SK-N-SH (cell line): Measurements from ENCODE around the gene STARD10. TPM values are rescaled to one million over a fixed set of nuclear protein-coding genes. Genes with fewer than 3 reads are reported as not detected.

Source experiments
- CTCF ChIA-PET: fragments of 300-600, 350-600 bp; formaldehyde crosslinking; extraction: SDS; loops from one replicate; lab custom pipeline; 2021; lab: Yijun Ruan, JAX
- POLR2A ChIA-PET: fragments of 350-600 bp; sonication (Branson Sonifier 250); formaldehyde crosslinking; extraction: SDS; loops from one replicate; lab custom pipeline; 2020; ENCODE audit warnings: antibody characterized with exemption, inconsistent platforms; lab: Yijun Ruan, JAX
- DNase-seq: peaks from one replicate; pipeline ENCODE4 v3.0.0; 2012
- H2AFZ ChIP-seq: fragments of 200-600 bp; sonication (generic); 2 replicates; pipeline ENCODE4 v1.8.1; 2016; ENCODE audit warnings: antibody characterized with exemption, mild to moderate bottlenecking, low read depth
- H3F3A ChIP-seq: fragments of 200-600 bp; sonication (generic); replicated peaks from 2 replicates; pipeline ENCODE3; 2016; ENCODE audit warnings: antibody characterized with exemption, mild to moderate bottlenecking; ENCODE audit not compliant: insufficient read depth
- H3K27ac ChIP-seq, 2 experiments: fragments of 200-500 bp in 1 of 2; fragments of 200-600 bp in 1 of 2; sonication (Bioruptor generic) in 1 of 2; sonication (generic), shearing (Covaris generic) in 1 of 2; 2 replicates each; pipeline versions ENCODE4 v1.5.1 to v1.6.1; 2014 to 2016; ENCODE audit warnings: low read depth in 2 of 2, inconsistent platforms in 1 of 2, low read length in 1 of 2, mild to moderate bottlenecking in 1 of 2, mixed read lengths in 1 of 2
- H3K27me3 ChIP-seq: fragments of 200-600 bp; sonication (generic), shearing (Covaris generic); 2 replicates; pipeline ENCODE4 v1.6.1; 2016; ENCODE audit warnings: mixed run types; ENCODE audit not compliant: insufficient read depth
- H3K36me3 ChIP-seq, 2 experiments: fragments of 200-500 bp in 1 of 2; fragments of 200-600 bp in 1 of 2; sonication (Bioruptor generic) in 1 of 2; sonication (generic) in 1 of 2; replicated peaks in 1 of 2; 2 replicates each; pipeline versions ENCODE3 to v1.5.1; 2014 to 2016; ENCODE audit warnings: low read length in 1 of 2, mild to moderate bottlenecking in 1 of 2; ENCODE audit not compliant: insufficient read depth in 2 of 2, control insufficient read depth in 1 of 2
- H3K4me1 ChIP-seq, 2 experiments: fragments of 200-500 bp in 1 of 2; fragments of 200-600 bp in 1 of 2; sonication (Bioruptor generic) in 1 of 2; sonication (generic), shearing (Covaris generic) in 1 of 2; 2 replicates each; pipeline versions ENCODE4 v1.5.1 to v1.6.1; 2014 to 2016; ENCODE audit warnings: low read depth in 1 of 2, low read length in 1 of 2, mixed run types in 1 of 2; ENCODE audit not compliant: insufficient read depth in 2 of 2, control insufficient read depth in 1 of 2
- H3K4me2 ChIP-seq: fragments of 200-600 bp; sonication (generic), shearing (Covaris generic); 2 replicates; pipeline ENCODE4 v1.6.1; 2017; ENCODE audit warnings: mixed run types
- H3K4me3 ChIP-seq, 2 experiments: fragments of 200-500 bp in 1 of 2; fragments of 200-600 bp in 1 of 2; sonication (Bioruptor generic) in 1 of 2; sonication (generic), shearing (Covaris generic) in 1 of 2; 2 replicates each; pipeline versions ENCODE4 v1.5.1 to v1.8.1; 2014 to 2016; ENCODE audit warnings: low read depth in 2 of 2, inconsistent platforms in 1 of 2, low read length in 1 of 2, mild to moderate bottlenecking in 1 of 2, mixed read lengths in 1 of 2, moderate library complexity in 1 of 2
- H3K79me2 ChIP-seq: fragments of 200-600 bp; sonication (generic); 2 replicates; pipeline ENCODE4 v1.8.1; 2017; ENCODE audit warnings: mild to moderate bottlenecking; ENCODE audit not compliant: insufficient read depth
- H3K9ac ChIP-seq: fragments of 200-600 bp; sonication (generic); 2 replicates; pipeline ENCODE4 v1.6.1; 2017; ENCODE audit warnings: mixed run types
- H3K9me2 ChIP-seq: fragments of 200-600 bp; sonication (generic); 2 replicates; pipeline ENCODE4 v1.6.1; 2017; ENCODE audit warnings: mixed run types
- H3K9me3 ChIP-seq: fragments of 200-600 bp; sonication (generic); 2 replicates; pipeline ENCODE4 v1.6.1; 2017; ENCODE audit warnings: mixed run types, mild to moderate bottlenecking, moderate library complexity
- H4K20me1 ChIP-seq: fragments of 200-600 bp; sonication (generic); 2 replicates; pipeline ENCODE4 v1.6.1; 2017; ENCODE audit warnings: mild to moderate bottlenecking, mixed run types; ENCODE audit not compliant: insufficient read depth
- FOSL2 ChIP-seq: IDR thresholded peaks from 2 replicates; pipeline ENCODE4 v1.4.0; 2012; ENCODE audit warnings: low read depth, mild to moderate bottlenecking, moderate library complexity, borderline replicate concordance
- GABPA ChIP-seq: IDR thresholded peaks from 2 replicates; pipeline ENCODE4 v1.4.0; 2012; ENCODE audit warnings: low read depth, mild to moderate bottlenecking
- JUND ChIP-seq: IDR thresholded peaks from 2 replicates; pipeline ENCODE4 v1.4.0; 2012
- MAX ChIP-seq: IDR thresholded peaks from 2 replicates; pipeline ENCODE4 v1.4.0; 2012; ENCODE audit warnings: low read depth
- MEF2A ChIP-seq: IDR thresholded peaks from 2 replicates; pipeline ENCODE4 v1.4.0; 2012; ENCODE audit warnings: low read depth, borderline replicate concordance
- MXI1 ChIP-seq: IDR thresholded peaks from 2 replicates; pipeline ENCODE4 v1.6.1; 2012; ENCODE audit warnings: mild to moderate bottlenecking, low read depth, low read length, improper control_type of control experiment
- PBX3 ChIP-seq: IDR thresholded peaks from 2 replicates; pipeline ENCODE4; 2012
- POLR2AphosphoS5 ChIP-seq: IDR thresholded peaks from 2 replicates; pipeline ENCODE4 v1.6.1; 2012; ENCODE audit warnings: low read depth, low read length
- RAD21 ChIP-seq: IDR thresholded peaks from 2 replicates; pipeline ENCODE4 v1.6.1; 2012; ENCODE audit warnings: mild to moderate bottlenecking, low read length
- RFX5 ChIP-seq: IDR thresholded peaks from 2 replicates; pipeline ENCODE4 v1.6.1; 2012; ENCODE audit warnings: mild to moderate bottlenecking, improper control_type of control experiment, low read length
- SMC3 ChIP-seq: IDR thresholded peaks from 2 replicates; pipeline ENCODE4 v1.6.1; 2012; ENCODE audit warnings: low read depth, low read length, improper control_type of control experiment
- TCF12 ChIP-seq: IDR thresholded peaks from 2 replicates; pipeline ENCODE4 v1.4.0; 2012
- TEAD4 ChIP-seq: IDR thresholded peaks from 2 replicates; pipeline ENCODE4 v1.4.0; 2012; ENCODE audit warnings: mild to moderate bottlenecking, borderline replicate concordance; ENCODE audit not compliant: insufficient read depth
- WGBS: methylation state at CpG from one replicate; pipeline ENCODE4 v1.1.6; 2017; ENCODE audit warnings: low lambda C conversion rate; 5-methylcytosine and 5-hydroxymethylcytosine counted together
- polyA plus RNA-seq, 3 experiments: library from polyadenylated mRNA; depleted of rRNA; stranded (reverse); fragments of >200 nt; gene quantifications; 2 replicates each; pipeline ENCODE4 v1.2.3, GENCODE V29; 2012
- TF ChIP-seq, protein P1 (sequence below): fragments of 150-350 bp; IDR thresholded peaks from 2 replicates; pipeline ENCODE4 v1.6.1; 2016; ENCODE audit warnings: mild to moderate bottlenecking, low read depth, low read length
- TF ChIP-seq, protein P2 (sequence below): IDR thresholded peaks from 2 replicates; pipeline ENCODE4 v1.4.0; 2012; ENCODE audit warnings: low read depth, borderline replicate concordance
- TF ChIP-seq, protein P3 (sequence below): IDR thresholded peaks from 2 replicates; pipeline ENCODE4 v1.6.1; 2012; ENCODE audit warnings: mild to moderate bottlenecking, low read depth, low read length, moderate library complexity
- TF ChIP-seq, protein P4 (sequence below): fragments of 150-350 bp; IDR thresholded peaks from 2 replicates; pipeline ENCODE4 v1.6.1; 2017; ENCODE audit warnings: antibody characterized with exemption, low read length, low read depth, borderline replicate concordance

The STARD10 gene
- polyA plus RNA-seq, 1 of the 3 experiments (the other 2 are of a cell fraction), result 47.7 TPM

GRCh38 chr11:72823105-72823804 lies 29.4 kb upstream of the STARD10 start (continued):
- TF ChIP-seq, protein P1, sequence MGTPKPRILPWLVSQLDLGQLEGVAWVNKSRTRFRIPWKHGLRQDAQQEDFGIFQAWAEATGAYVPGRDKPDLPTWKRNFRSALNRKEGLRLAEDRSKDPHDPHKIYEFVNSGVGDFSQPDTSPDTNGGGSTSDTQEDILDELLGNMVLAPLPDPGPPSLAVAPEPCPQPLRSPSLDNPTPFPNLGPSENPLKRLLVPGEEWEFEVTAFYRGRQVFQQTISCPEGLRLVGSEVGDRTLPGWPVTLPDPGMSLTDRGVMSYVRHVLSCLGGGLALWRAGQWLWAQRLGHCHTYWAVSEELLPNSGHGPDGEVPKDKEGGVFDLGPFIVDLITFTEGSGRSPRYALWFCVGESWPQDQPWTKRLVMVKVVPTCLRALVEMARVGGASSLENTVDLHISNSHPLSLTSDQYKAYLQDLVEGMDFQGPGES, result no peak
- TF ChIP-seq RFX5 (no peak), FOSL2 (no peak), MAX (no peak), SMC3 (no peak), PBX3 (no peak), TCF12 (no peak), MEF2A (no peak)
- TF ChIP-seq, protein P2, sequence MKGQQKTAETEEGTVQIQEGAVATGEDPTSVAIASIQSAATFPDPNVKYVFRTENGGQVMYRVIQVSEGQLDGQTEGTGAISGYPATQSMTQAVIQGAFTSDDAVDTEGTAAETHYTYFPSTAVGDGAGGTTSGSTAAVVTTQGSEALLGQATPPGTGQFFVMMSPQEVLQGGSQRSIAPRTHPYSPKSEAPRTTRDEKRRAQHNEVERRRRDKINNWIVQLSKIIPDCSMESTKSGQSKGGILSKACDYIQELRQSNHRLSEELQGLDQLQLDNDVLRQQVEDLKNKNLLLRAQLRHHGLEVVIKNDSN, result no peak

- WGBS, result 47% methylated on average over 10 of the region's 82 CpGs
- no peaks in the 10 kb centered on the region for H4K20me1 ChIP-seq
- CTCF ChIA-PET, result interaction anchor here (0.8 to 5.0 kb wide), 13 partner anchors 9 to 485 kb away, joined by 3 to 38 read pairs (median 5); partner anchors contain the start of gene FCHSD2
- no peaks in the 10 kb centered on the region for H3K9me2 ChIP-seq
- H3K27ac ChIP-seq, result peak overlapping the region in 1 of 2 experiments; percentile 73; a peak in 2 of 4 replicates
- no peaks in the 10 kb centered on the region for H3K9me3 ChIP-seq
- H3K4me3 ChIP-seq, result peak overlapping the region; percentile 43 to 61
- H3K4me2 ChIP-seq, result peak overlapping the region; percentile 80
- H3K4me1 ChIP-seq, result peaks cover 5 to 21% of the 10 kb centered on the region in 2 experiments; a peak in 2 of 4 replicates
- peak overlapping the region; percentile 36; the same call in 1 of the 2 replicates for H3K9ac ChIP-seq
- POLR2A ChIA-PET, result interaction anchor here (1.3 kb wide), 1 partner anchor 8 kb away, joined by 4 read pairs; no protein-coding TSS in a partner anchor
- H2AFZ ChIP-seq, result peak overlapping the region; percentile 43; the same call in 1 of the 2 replicates
- H3F3A ChIP-seq, result no peaks in the 10 kb centered on the region
- H3K79me2 ChIP-seq, result no peaks in the 10 kb centered on the region
- H3K27me3 ChIP-seq, result no peaks in the 10 kb centered on the region
- peak; percentile 98 for DNase-seq
- no peaks in the 10 kb centered on the region for H3K36me3 ChIP-seq
- TF ChIP-seq JUND (no peak), POLR2AphosphoS5 (peak; percentile 36; the same call in 1 of the 2 replicates), GABPA (no peak), MXI1 (no peak; the same call in none of the 2 replicates), TCF12 (no peak), RFX5 (no peak), FOSL2 (no peak), TEAD4 (peak; percentile 92), RAD21 (no peak; the same call in 1 of the 2 replicates)
- TF ChIP-seq, protein P2, result no peak
- TF ChIP-seq, protein P3, sequence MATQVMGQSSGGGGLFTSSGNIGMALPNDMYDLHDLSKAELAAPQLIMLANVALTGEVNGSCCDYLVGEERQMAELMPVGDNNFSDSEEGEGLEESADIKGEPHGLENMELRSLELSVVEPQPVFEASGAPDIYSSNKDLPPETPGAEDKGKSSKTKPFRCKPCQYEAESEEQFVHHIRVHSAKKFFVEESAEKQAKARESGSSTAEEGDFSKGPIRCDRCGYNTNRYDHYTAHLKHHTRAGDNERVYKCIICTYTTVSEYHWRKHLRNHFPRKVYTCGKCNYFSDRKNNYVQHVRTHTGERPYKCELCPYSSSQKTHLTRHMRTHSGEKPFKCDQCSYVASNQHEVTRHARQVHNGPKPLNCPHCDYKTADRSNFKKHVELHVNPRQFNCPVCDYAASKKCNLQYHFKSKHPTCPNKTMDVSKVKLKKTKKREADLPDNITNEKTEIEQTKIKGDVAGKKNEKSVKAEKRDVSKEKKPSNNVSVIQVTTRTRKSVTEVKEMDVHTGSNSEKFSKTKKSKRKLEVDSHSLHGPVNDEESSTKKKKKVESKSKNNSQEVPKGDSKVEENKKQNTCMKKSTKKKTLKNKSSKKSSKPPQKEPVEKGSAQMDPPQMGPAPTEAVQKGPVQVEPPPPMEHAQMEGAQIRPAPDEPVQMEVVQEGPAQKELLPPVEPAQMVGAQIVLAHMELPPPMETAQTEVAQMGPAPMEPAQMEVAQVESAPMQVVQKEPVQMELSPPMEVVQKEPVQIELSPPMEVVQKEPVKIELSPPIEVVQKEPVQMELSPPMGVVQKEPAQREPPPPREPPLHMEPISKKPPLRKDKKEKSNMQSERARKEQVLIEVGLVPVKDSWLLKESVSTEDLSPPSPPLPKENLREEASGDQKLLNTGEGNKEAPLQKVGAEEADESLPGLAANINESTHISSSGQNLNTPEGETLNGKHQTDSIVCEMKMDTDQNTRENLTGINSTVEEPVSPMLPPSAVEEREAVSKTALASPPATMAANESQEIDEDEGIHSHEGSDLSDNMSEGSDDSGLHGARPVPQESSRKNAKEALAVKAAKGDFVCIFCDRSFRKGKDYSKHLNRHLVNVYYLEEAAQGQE, result no peak
- TF ChIP-seq, protein P4, sequence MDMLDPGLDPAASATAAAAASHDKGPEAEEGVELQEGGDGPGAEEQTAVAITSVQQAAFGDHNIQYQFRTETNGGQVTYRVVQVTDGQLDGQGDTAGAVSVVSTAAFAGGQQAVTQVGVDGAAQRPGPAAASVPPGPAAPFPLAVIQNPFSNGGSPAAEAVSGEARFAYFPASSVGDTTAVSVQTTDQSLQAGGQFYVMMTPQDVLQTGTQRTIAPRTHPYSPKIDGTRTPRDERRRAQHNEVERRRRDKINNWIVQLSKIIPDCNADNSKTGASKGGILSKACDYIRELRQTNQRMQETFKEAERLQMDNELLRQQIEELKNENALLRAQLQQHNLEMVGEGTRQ, result no peak
Measured at GRCh38 chr11:72821920-72822799, 28.3 kb upstream of the STARD10 start.
